DMS53 treated with DMSO at 0.1 percent for 48 hours (cell line): ENCODE data around the gene ALPL.

Source experiments
- DNase-seq: peaks from one replicate; lab custom pipeline; 2025; ENCODE audit not compliant: unreplicated experiment; lab: John Stamatoyannopoulos, UW

The ALPL gene

DNA sequence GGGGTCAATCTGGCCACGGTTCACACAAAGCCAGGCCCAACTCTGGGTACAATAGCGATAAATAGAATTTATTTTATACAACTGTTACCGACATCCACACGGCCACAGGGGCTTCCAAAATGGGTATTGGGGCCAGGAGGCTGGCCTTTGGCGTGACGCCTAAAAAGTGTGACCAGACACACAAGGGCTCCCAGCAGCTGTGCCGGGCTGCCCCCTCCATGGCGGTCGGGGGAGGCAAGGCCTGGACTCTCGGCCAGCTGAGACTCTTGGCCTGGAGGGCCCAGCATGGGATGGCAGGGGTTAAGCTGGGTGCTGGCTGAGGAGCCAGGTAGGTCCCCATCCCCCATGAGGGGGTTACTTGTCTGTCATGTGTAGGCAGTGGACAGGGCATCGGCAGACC lies 87.0 kb downstream of the ALPL start:
- no peak for DNase-seq

- DNase-seq: no peak
Measured at GRCh38 chr1:21596628-21597027, 87.4 kb downstream of the ALPL start.

DNA sequence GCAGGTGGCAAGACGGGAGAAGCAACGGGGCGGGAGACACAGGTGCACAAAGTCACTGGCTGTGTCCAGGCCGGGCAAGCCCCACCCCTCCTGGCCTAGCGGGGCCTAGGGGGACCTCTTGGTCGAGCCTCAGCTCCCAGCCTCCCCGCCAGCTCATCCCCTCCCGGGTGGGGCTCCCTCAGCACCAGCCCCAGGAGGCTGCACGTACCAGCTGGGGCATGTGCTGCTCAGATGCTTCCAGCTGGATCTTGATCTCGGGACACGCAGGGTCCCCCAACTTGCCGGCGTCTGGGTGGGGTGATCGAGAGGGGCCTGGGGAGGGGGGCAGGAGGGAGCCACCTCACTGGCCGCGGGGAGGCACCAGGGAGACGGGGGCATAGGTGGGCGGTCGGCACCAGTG lies 88.5 kb downstream of the ALPL start:
- DNase-seq: no peak

DNA sequence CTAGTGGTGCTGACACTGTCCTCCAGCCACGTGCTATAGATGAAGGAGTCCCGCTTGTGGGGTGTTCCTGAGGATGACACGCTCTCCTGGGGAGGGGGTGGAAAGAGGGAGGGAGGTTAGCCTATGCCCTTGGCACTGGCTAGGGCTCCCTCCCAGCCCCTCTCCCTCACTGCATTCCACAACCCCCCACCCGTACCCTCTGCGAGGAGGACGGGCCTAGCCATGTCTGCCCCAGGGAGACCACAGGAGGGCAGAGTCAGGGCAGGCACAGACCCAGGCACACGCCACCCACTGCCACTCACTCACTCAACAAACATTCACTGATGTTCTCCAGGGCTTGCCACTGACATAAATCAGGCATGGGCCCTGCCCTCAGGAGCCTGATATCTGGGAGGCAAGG lies 89.2 kb downstream of the ALPL start:
- DNase-seq: no peak

GRCh38 chr1:21598904-21599303 lies 89.7 kb downstream of the ALPL start:
- DNase-seq: no peak

- DNase-seq: no peak
Measured at GRCh38 chr1:21599402-21599801, 90.2 kb downstream of the ALPL start.

DNA sequence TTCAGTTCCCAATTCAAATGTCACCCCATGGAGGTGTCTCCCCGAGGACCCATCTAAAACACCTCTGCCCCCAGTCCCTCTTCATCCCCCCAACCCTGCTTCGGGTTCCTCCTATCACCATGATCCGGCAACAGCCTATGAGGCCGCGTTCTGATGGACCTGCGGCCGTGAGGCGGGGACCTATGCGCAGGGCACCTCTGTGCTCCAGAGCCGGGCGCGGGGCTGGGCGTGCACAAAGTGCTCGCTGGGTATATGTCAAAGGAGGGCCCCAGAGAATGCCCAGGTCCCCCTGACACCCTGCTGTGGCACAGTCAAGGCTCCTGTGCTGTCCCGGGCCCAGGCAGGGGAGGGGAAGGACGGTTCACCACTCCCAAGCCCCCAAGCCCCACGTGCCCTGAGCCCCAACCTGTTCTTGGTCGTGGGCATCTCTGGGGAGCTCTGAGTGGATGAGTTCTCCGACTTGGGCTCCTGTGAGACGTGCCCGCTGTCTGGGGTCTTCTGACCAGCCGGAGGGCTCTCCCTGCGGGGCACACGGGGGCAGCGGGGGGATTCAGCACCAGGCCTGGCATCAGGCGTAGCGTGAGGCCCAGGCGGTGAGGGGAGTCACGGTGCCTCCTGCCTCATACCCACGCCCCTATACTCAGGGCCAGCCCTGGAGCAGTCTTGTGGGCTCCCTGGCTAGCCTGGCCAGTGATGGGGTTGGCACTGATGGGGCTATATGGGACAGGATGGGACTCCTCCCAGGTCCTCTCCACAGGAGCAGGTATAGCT lies 92.2 kb downstream of the ALPL start:
- no peak for DNase-seq

DNA sequence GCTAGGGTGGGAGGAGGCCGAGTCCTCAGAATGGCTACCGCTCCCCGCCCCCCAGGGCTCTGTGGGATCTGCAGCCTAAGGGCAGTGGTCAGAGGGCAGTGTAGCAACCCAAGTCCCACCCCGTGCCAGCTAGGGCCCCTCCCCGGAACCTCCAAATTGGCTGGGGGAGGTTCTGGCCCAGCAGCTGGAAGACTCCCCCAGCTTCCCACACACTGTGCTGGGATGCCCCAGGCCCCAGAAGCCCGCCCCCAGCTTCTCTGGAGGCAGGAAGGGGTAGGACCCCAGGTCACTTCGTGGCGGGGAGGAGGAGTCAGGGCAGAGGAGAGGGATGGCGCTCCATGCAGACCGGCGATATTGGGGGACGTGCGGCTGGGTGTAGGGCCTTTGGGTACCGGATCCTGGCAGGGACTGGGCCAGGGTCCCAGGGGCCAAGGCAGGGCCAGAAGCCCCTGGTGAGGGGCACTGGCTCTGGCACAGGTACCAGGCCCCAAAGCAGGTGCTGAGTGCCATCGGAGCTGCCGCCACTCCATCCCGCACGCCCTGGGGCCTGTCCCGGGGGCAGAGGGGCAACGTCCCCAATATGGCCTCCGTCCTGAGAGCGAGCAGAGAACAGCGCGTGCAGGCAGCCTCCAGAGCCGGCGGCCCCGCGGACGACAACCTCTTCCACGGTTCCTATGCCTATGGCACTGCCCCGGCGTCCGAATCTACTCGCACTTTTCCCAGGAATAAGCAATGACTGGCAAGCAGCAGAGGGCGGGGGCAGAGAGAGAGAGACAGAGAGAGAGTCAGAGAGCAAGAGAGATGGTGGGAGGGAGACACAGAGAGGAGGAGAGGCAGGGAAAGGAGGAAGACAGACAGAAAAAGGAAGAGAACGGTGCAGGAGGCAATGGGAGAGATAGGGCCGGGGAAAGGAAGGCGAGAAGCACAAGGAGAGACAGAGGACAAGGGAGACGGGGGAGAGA lies 94.2 kb downstream of the ALPL start:
- no peak for DNase-seq

GRCh38 chr1:21604208-21604957 lies 95.2 kb downstream of the ALPL start:
- no peak for DNase-seq

- no peak for DNase-seq
Measured at GRCh38 chr1:21605012-21605715, 95.9 kb downstream of the ALPL start.

GRCh38 chr1:21605964-21606705 lies 96.9 kb downstream of the ALPL start:
- DNase-seq: no peak

- no peak for DNase-seq
Measured at GRCh38 chr1:21607549-21608529, 98.6 kb downstream of the ALPL start.

GRCh38 chr1:21608798-21609197 lies 99.6 kb downstream of the ALPL start:
- no peak for DNase-seq

GRCh38 chr1:21610027-21610426 lies 100.8 kb downstream of the ALPL start:
- no peak for DNase-seq

- DNase-seq: no peak
Measured at GRCh38 chr1:21610989-21611785, 102.0 kb downstream of the ALPL start.

GRCh38 chr1:21612057-21612456 lies 102.8 kb downstream of the ALPL start:
- DNase-seq: no peak

- no peak for DNase-seq
Measured at GRCh38 chr1:21613072-21613867, 104.0 kb downstream of the ALPL start.
